SU-DHL-6 (cell line): ENCODE results near the gene ATCAY.

Experiments used
- EZH2phosphoT487 ChIP-seq: fragments of 200-600 bp; sonication (generic), shearing (Covaris generic); conservative IDR thresholded peaks from 2 replicates; pipeline ENCODE4 v1.6.1; 2018; ENCODE audit warnings: mild to moderate bottlenecking, antibody characterized with exemption, low read length, moderate library complexity, mixed read lengths
- TF ChIP-seq, protein P1 (sequence below): fragments of 200-600 bp; sonication (generic); IDR thresholded peaks from one replicate; pipeline ENCODE4 v1.5.1; 2017; ENCODE audit warnings: antibody characterized with exemption, mild to moderate bottlenecking, low read length, moderate library complexity; ENCODE audit not compliant: insufficient read depth, poor library complexity, severe bottlenecking

- TF ChIP-seq, protein P1, sequence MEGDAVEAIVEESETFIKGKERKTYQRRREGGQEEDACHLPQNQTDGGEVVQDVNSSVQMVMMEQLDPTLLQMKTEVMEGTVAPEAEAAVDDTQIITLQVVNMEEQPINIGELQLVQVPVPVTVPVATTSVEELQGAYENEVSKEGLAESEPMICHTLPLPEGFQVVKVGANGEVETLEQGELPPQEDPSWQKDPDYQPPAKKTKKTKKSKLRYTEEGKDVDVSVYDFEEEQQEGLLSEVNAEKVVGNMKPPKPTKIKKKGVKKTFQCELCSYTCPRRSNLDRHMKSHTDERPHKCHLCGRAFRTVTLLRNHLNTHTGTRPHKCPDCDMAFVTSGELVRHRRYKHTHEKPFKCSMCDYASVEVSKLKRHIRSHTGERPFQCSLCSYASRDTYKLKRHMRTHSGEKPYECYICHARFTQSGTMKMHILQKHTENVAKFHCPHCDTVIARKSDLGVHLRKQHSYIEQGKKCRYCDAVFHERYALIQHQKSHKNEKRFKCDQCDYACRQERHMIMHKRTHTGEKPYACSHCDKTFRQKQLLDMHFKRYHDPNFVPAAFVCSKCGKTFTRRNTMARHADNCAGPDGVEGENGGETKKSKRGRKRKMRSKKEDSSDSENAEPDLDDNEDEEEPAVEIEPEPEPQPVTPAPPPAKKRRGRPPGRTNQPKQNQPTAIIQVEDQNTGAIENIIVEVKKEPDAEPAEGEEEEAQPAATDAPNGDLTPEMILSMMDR = no peak
- TF ChIP-seq EZH2phosphoT487 = no peak
Measured at GRCh38 chr19:3936506-3937442, 56.3 kb downstream of the ATCAY start.
